ENCODE results near the gene GSG1L2. TPM values are rescaled to one million over a fixed set of nuclear protein-coding genes. Genes with fewer than 3 reads are reported as not detected.

GSG1L2 gene
- total and polyA plus RNA-seq, 2 of the 4 experiments (the other 2 are of a cell fraction): not detected

- no TSS peak for BruUV-seq (replicated peaks)
- CTCF ChIA-PET: no interaction called here
Measured at GRCh38 chr17:9824797-9825338, 3.0 kb upstream of the GSG1L2 start.

More at GRCh38 chr17:9824797-9825338, 3.0 kb upstream of the GSG1L2 start:
- Histone ChIP-seq H2BK5ac (ENCODE audit: low read depth, low read length, poor library complexity, severe bottlenecking) (no peak overlapping the region), H2BK120ac (ENCODE audit: low read depth, low read length) (no peak overlapping the region), H2AFZ (replicated peaks; ENCODE audit: low read length, poor library complexity) (no peak overlapping the region), H3K9ac (ENCODE audit: low read depth, low read length) (no peak overlapping the region), H3K9me3 (ENCODE audit: control insufficient read depth, insufficient read depth, low read length) (no peaks in the 10 kb centered on the region), H3K4ac (ENCODE audit: low read depth, low read length) (no peak overlapping the region), H3K14ac (replicated peaks; ENCODE audit: low read depth, low read length) (no peak overlapping the region), H2AK5ac (ENCODE audit: low read depth, low read length) (no peak overlapping the region), H3K23ac (ENCODE audit: low read depth, low read length) (no peak overlapping the region), H3K79me1 (ENCODE audit: low read depth in 1 of 2, low read length in 2 of 2) (no peaks in the 10 kb centered on the region), H3K56ac (ENCODE audit: extremely low read depth, insufficient read depth, low read length) (no peak overlapping the region), H4K8ac (ENCODE audit: low read depth in 2 of 2, low read length in 2 of 2) (no peak overlapping the region), H3K4me3 (ENCODE audit: insufficient read depth, low read depth, low read length) (no peak overlapping the region), H3K18ac (ENCODE audit: low read depth, low read length) (no peak overlapping the region), H3K9me1 (ENCODE audit: insufficient read depth, low read length) (no peaks in the 10 kb centered on the region), H3K4me1 (ENCODE audit: control insufficient read depth, insufficient read depth, low read length) (no peaks in the 10 kb centered on the region; the same call in 1 of the 2 replicates), H2BK20ac (ENCODE audit: low read depth, low read length) (no peak overlapping the region), H3K27me3 (ENCODE audit: control insufficient read depth, insufficient read depth, low read length) (no peaks in the 10 kb centered on the region), H4K91ac (ENCODE audit: insufficient read depth, low read depth, low read length) (no peak overlapping the region), H2BK15ac (ENCODE audit: low read depth, low read length) (no peak overlapping the region), H4K20me1 (ENCODE audit: insufficient read depth, low read length) (no peaks in the 10 kb centered on the region), H4K5ac (ENCODE audit: low read depth, low read length) (no peak overlapping the region), H3K36me3 (ENCODE audit: control insufficient read depth, insufficient read depth, low read length) (no peaks in the 10 kb centered on the region), H2AK9ac (replicated peaks; ENCODE audit: low read depth, low read length, poor library complexity) (no peak overlapping the region), H3K4me2 (ENCODE audit: low read depth, low read length) (no peak overlapping the region), H3K27ac (ENCODE audit: insufficient read depth, low read length) (no peak overlapping the region)
- dilution Hi-C loops (cut with HindIII; ENCODE audit: low sequenced_read_pairs, unreplicated experiment): no loop called here
- in situ Hi-C loops (cut with MboI; ENCODE audit: low sequenced_read_pairs): no loop called here
- no peak for TF ChIP-seq MXI1 (IDR thresholded peaks at IDR 0.05; ENCODE audit: borderline replicate concordance, low read depth, low read length)
- TF ChIP-seq RAD21 (IDR thresholded peaks at IDR 0.05; ENCODE audit: low read length): no peak
- TF ChIP-seq ELK1 (IDR thresholded peaks at IDR 0.05; ENCODE audit: borderline replicate concordance, low read depth, low read length): no peak
- no peak for TF ChIP-seq RFX5 (IDR thresholded peaks at IDR 0.05; ENCODE audit: low read depth, low read length)
- no peak for TF ChIP-seq RCOR1 (IDR thresholded peaks at IDR 0.05; ENCODE audit: insufficient replicate concordance, low read length)
- no peak for TF ChIP-seq SMC3 (IDR thresholded peaks at IDR 0.05; ENCODE audit: low read depth, low read length)
- no peak for TF ChIP-seq CTCF (conservative IDR thresholded peaks at IDR 0.05; ENCODE audit: low read depth, low read length)
- no peak for TF ChIP-seq USF2 (IDR thresholded peaks at IDR 0.05; ENCODE audit: low read depth, low read length)
- TF ChIP-seq CHD1 (IDR thresholded peaks at IDR 0.05; ENCODE audit: low read depth, low read length): no peak
- TF ChIP-seq FOS (IDR thresholded peaks at IDR 0.05; ENCODE audit: low read depth, low read length): no peak
- TF ChIP-seq BHLHE40 (IDR thresholded peaks at IDR 0.05; ENCODE audit: low read depth, low read length): no peak
- no peak for TF ChIP-seq MAZ (IDR thresholded peaks at IDR 0.05; ENCODE audit: borderline replicate concordance, low read depth, low read length)
- TF ChIP-seq CEBPB (IDR thresholded peaks at IDR 0.05; ENCODE audit: low read depth, low read length): no peak
- TF ChIP-seq NFE2L2 (IDR thresholded peaks at IDR 0.05; ENCODE audit: low read depth, low read length): no peak
- TF ChIP-seq POLR2A (IDR thresholded peaks at IDR 0.05; ENCODE audit: low read depth, low read length): no peak
- TF ChIP-seq MAFK (IDR thresholded peaks at IDR 0.05; ENCODE audit: low read depth, low read length): no peak
- ATAC-seq (ENCODE audit: low read depth): no peak
- POLR2A ChIA-PET (ENCODE audit: unreplicated experiment): no interaction called here
- no CpG with 5 or more reads among the region's 8 CpGs for WGBS, 2 experiments (ENCODE audit: extremely low coverage in 2 of 2, insufficient read length in 1 of 2)
- DNase-seq: no peak
- intact Hi-C loops (cut with micrococcal nuclease): no loop called here

Data from IMR-90 (cell line).